Panc1 (cell line): ENCODE results near the gene KMO. TPM values are rescaled to one million over a fixed set of nuclear protein-coding genes. Genes with fewer than 3 reads are reported as not detected.

ENCODE experiments used
- ATAC-seq: fragments of 200-7000 bp; cut with Tn5 transposase; 2 replicates; pipeline ENCODE4 v1.9.1; 2020; ENCODE audit warnings: mild to moderate bottlenecking, moderate library complexity
- BruUV-seq: library from RNA; stranded (reverse); fragments of 400-500 nt; replicated peaks from 2 replicates; lab custom pipeline; 2021; lab: Mats Ljungman, UMichigan
- CTCF ChIA-PET: fragments of 300-600 bp; sonication (Branson Sonifier 250); formaldehyde crosslinking; loops from one replicate; lab custom pipeline; 2022; ENCODE audit warnings: antibody characterized with exemption; lab: Charles Lee
- POLR2A ChIA-PET: fragments of 300-600 bp; sonication (Branson Sonifier 250); formaldehyde crosslinking; loops from one replicate; lab custom pipeline; 2022; ENCODE audit warnings: antibody characterized with exemption; lab: Charles Lee
- DNase-seq: peaks from one replicate; pipeline ENCODE4 v3.0.0-alpha.2; 2010; ENCODE audit warnings: low read depth, low spot score
- H3K27ac ChIP-seq: 2 replicates; pipeline ENCODE4 v1.5.1; 2011; ENCODE audit warnings: mild to moderate bottlenecking, low read length, inconsistent platforms
- H3K27me3 ChIP-seq: fragments of 200-500 bp; sonication (Bioruptor generic); 2 replicates; pipeline ENCODE4 v1.6.0; 2014; ENCODE audit warnings: low read length, inconsistent platforms; ENCODE audit not compliant: control insufficient read depth, insufficient read depth
- H3K36me3 ChIP-seq: fragments of 200-500 bp; sonication (Bioruptor generic); 2 replicates; pipeline ENCODE4 v1.5.1; 2014; ENCODE audit warnings: inconsistent platforms, mild to moderate bottlenecking, low read length, moderate library complexity; ENCODE audit not compliant: control insufficient read depth, insufficient read depth
- H3K4me1 ChIP-seq: 2 replicates; pipeline ENCODE4 v1.5.1; 2011; ENCODE audit warnings: inconsistent platforms, mild to moderate bottlenecking, low read length, moderate library complexity; ENCODE audit not compliant: control insufficient read depth, insufficient read depth
- H3K4me3 ChIP-seq, 2 experiments: 2 replicates each; pipeline ENCODE4 v1.5.1; 2011 to 2012; ENCODE audit warnings: low read depth in 2 of 2, low read length in 2 of 2, mild to moderate bottlenecking in 2 of 2, inconsistent platforms in 1 of 2, moderate library complexity in 1 of 2
- H3K9me3 ChIP-seq: fragments of 200-500 bp; sonication (Bioruptor generic); 2 replicates; pipeline ENCODE4 v1.5.1; 2014; ENCODE audit warnings: low read depth, mild to moderate bottlenecking, inconsistent platforms, low read length, moderate library complexity; ENCODE audit not compliant: control insufficient read depth, insufficient read depth
- CTCF ChIP-seq: fragments of 450-650 bp; IDR thresholded peaks from 2 replicates; pipeline ENCODE4 v1.5.1; 2017; ENCODE audit warnings: mild to moderate bottlenecking
- POLR2AphosphoS5 ChIP-seq: IDR thresholded peaks from 2 replicates; pipeline ENCODE4 v1.6.1; 2012; ENCODE audit warnings: mild to moderate bottlenecking, low read depth, low read length, moderate library complexity
- REST ChIP-seq, 2 experiments: IDR thresholded peaks; 2 replicates each; pipeline ENCODE4 v1.6.1; 2011 to 2012; ENCODE audit warnings: low read depth in 2 of 2, control low read depth in 1 of 2, low read length in 1 of 2, mild to moderate bottlenecking in 1 of 2, moderate library complexity in 1 of 2; ENCODE audit not compliant: insufficient read depth in 1 of 2
- SIN3A ChIP-seq: IDR thresholded peaks from 2 replicates; pipeline ENCODE4 v1.6.1; 2012; ENCODE audit warnings: low read depth, mild to moderate bottlenecking, low read length, moderate library complexity, borderline replicate concordance; ENCODE audit not compliant: insufficient read depth
- TCF7L2 ChIP-seq: IDR thresholded peaks from 2 replicates; pipeline ENCODE4 v1.6.1; 2011; ENCODE audit warnings: mild to moderate bottlenecking, low read depth, low read length, inconsistent platforms
- in situ Hi-C: cut with HindIII; loops from 2 replicates; pipeline ENCODE4 v1.10.0; 2016; ENCODE audit warnings: low sequenced_read_pairs, low pct_unique_long_range_greater_than_20kb
- intact Hi-C: fragments of 100-400 bp; cut with micrococcal nuclease; formaldehyde crosslinking; loops from one replicate; pipeline ENCODE4 v1.10.0; 2022; ENCODE audit not compliant: unreplicated experiment
- total RNA-seq: library from RNA; stranded (reverse); gene quantifications from one replicate; pipeline ENCODE4 v1.2.1, GENCODE V29; 2021; ENCODE audit not compliant: unreplicated experiment

Gene KMO
- total RNA-seq, 1 experiment from 2014 or later: 1.8 TPM

DNA sequence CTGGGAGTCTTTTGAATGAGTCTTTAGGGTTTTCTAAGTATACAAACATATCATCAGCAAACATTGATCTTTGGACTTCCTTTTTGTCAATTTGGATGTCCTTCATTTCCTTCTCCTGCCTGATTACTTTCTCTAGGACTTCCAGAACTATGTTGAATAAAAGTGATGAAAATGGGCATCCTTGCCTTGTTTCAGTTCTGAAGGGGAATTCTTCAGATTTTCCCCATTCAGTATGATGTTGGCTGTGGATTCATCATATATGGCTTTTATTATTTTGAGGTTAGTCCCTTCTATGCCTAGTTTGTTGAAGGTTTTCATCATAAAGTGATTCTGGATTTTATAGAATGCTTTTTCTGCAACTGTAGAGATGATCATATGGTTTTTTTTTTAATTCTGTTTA, 42.0 kb downstream of the KMO start:
- ChIA-PET POLR2A (no interaction called here), CTCF (no interaction called here)
- no peak for DNase-seq
- in situ Hi-C loops (no loop called here), intact Hi-C loops (no loop called here)
- no peaks in the 10 kb centered on the region for H3K27me3 ChIP-seq
- TF ChIP-seq TCF7L2 (no peak), POLR2AphosphoS5 (no peak), REST (IDR thresholded peaks at IDR 0.05; ENCODE audit: insufficient read depth in 1 of 2, low read depth in 2 of 2, low read length in 1 of 2) (no peak), SIN3A (no peak), CTCF (no peak)
- ATAC-seq: no peak
- BruUV-seq: no TSS peak
- no peaks in the 10 kb centered on the region for H3K9me3 ChIP-seq
- H3K4me3 ChIP-seq: no peak overlapping the region
- H3K36me3 ChIP-seq: no peaks in the 10 kb centered on the region
- no peak overlapping the region for H3K27ac ChIP-seq
- no peaks in the 10 kb centered on the region for H3K4me1 ChIP-seq

GRCh38 chr1:241579434-241579833, 47.3 kb downstream of the KMO start:
- BruUV-seq: no TSS peak
- Histone ChIP-seq H3K27ac (no peak overlapping the region), H3K27me3 (no peaks in the 10 kb centered on the region), H3K4me1 (no peaks in the 10 kb centered on the region), H3K9me3 (no peaks in the 10 kb centered on the region), H3K36me3 (no peaks in the 10 kb centered on the region), H3K4me3 (no peak overlapping the region)
- POLR2A ChIA-PET: no interaction called here
- ATAC-seq (no peak), DNase-seq (no peak)
- CTCF ChIA-PET: no interaction called here
- intact Hi-C loops: no loop called here
- in situ Hi-C loops: no loop called here
- TF ChIP-seq SIN3A (no peak), TCF7L2 (no peak), CTCF (no peak), POLR2AphosphoS5 (no peak), REST (IDR thresholded peaks at IDR 0.05; ENCODE audit: insufficient read depth in 1 of 2, low read depth in 2 of 2, low read length in 1 of 2) (no peak)
